K562 (cell line): Measurements from ENCODE around the gene TOM1L2.

Source experiments
- GABPA ChIP-seq: fragments of 200-800 bp; sonication (Bioruptor generic); conservative IDR thresholded peaks from 2 replicates; pipeline ENCODE4 v1.6.1; 2016; ENCODE audit warnings: low read depth, missing genetic modification characterization, missing compliant biosample characterization
- MYC ChIP-seq, 2 experiments: fragments of 250-450 bp in 1 of 2; sonication (Bioruptor Pico) in 1 of 2; IDR thresholded peaks; 2 replicates each; pipeline versions ENCODE4 v1.5.1 to v1.6.1; 2012 to 2021; ENCODE audit warnings: low read depth in 2 of 2, borderline replicate concordance in 1 of 2, improper control_type of control experiment in 1 of 2, low read length in 1 of 2, mild to moderate bottlenecking in 1 of 2, moderate library complexity in 1 of 2
- RBBP5 ChIP-seq: fragments of 200-600 bp; sonication (generic); IDR thresholded peaks from 2 replicates; pipeline ENCODE4 v1.6.1; 2012; ENCODE audit warnings: borderline replicate concordance, mild to moderate bottlenecking, low read length, control low read depth, inconsistent platforms; ENCODE audit not compliant: insufficient read depth, poor library complexity, severe bottlenecking
- TCF7L2 ChIP-seq: fragments of 150-350 bp; IDR thresholded peaks from 2 replicates; pipeline ENCODE4 v1.6.1; 2016; ENCODE audit warnings: low read depth, mild to moderate bottlenecking, low read length, moderate library complexity
- TEAD4 ChIP-seq, 2 experiments: sonication (generic) in 1 of 2; formaldehyde crosslinking in 1 of 2; IDR thresholded peaks; 2 replicates each; pipeline versions ENCODE4 v1.6.1 to v1.8.0; 2012 to 2022; ENCODE audit warnings: borderline replicate concordance in 1 of 2, inconsistent platforms in 1 of 2, low read length in 1 of 2, mild to moderate bottlenecking in 1 of 2, missing genetic modification reagents in 1 of 2
- ZNF76 ChIP-seq: fragments of 250-450 bp; sonication (Bioruptor Pico); IDR thresholded peaks from 2 replicates; pipeline ENCODE4 v1.4.0; 2020; ENCODE audit warnings: mild to moderate bottlenecking, moderate library complexity, borderline replicate concordance
- TF ChIP-seq, protein P1 (sequence below), 2 experiments: fragments of 450-650 bp; formaldehyde crosslinking in 1 of 2; IDR thresholded peaks; 2 replicates each; pipeline versions ENCODE4 v1.4.0 to v1.6.1; 2014 to 2020; ENCODE audit warnings: mild to moderate bottlenecking in 2 of 2, borderline replicate concordance in 1 of 2, low read depth in 1 of 2
- TF ChIP-seq, protein P2 (sequence below), 3 experiments: IDR thresholded peaks in 2 of 3; conservative IDR thresholded peaks in 1 of 3; 2 replicates each; pipeline ENCODE4 v1.5.1; 2011 to 2012; ENCODE audit warnings: low read length in 3 of 3, mild to moderate bottlenecking in 3 of 3, control low read depth in 2 of 3, improper control_type of control experiment in 1 of 3, inconsistent platforms in 1 of 3, low read depth in 1 of 3, mixed read lengths in 1 of 3, moderate library complexity in 1 of 3; ENCODE audit not compliant: insufficient read depth in 2 of 3

- TF ChIP-seq ZNF76 (CRISPR knock-in tag) (no peak), GABPA (tag) (no peak), MYC (IDR thresholded peaks at IDR 0.05; ENCODE audit: low read depth, low read length) (no peak), MYC (CRISPR knock-in tag; IDR thresholded peaks at IDR 0.05; ENCODE audit: borderline replicate concordance, low read depth) (no peak), TCF7L2 (no peak), RBBP5 (no peak), TEAD4 (IDR thresholded peaks at IDR 0.05; ENCODE audit: low read length) (no peak), TEAD4 (CRISPR knock-in tag; IDR thresholded peaks at IDR 0.05; ENCODE audit: borderline replicate concordance) (no peak)
- TF ChIP-seq, protein P1, sequence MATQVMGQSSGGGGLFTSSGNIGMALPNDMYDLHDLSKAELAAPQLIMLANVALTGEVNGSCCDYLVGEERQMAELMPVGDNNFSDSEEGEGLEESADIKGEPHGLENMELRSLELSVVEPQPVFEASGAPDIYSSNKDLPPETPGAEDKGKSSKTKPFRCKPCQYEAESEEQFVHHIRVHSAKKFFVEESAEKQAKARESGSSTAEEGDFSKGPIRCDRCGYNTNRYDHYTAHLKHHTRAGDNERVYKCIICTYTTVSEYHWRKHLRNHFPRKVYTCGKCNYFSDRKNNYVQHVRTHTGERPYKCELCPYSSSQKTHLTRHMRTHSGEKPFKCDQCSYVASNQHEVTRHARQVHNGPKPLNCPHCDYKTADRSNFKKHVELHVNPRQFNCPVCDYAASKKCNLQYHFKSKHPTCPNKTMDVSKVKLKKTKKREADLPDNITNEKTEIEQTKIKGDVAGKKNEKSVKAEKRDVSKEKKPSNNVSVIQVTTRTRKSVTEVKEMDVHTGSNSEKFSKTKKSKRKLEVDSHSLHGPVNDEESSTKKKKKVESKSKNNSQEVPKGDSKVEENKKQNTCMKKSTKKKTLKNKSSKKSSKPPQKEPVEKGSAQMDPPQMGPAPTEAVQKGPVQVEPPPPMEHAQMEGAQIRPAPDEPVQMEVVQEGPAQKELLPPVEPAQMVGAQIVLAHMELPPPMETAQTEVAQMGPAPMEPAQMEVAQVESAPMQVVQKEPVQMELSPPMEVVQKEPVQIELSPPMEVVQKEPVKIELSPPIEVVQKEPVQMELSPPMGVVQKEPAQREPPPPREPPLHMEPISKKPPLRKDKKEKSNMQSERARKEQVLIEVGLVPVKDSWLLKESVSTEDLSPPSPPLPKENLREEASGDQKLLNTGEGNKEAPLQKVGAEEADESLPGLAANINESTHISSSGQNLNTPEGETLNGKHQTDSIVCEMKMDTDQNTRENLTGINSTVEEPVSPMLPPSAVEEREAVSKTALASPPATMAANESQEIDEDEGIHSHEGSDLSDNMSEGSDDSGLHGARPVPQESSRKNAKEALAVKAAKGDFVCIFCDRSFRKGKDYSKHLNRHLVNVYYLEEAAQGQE (IDR thresholded peaks at IDR 0.05; ENCODE audit: borderline replicate concordance), result no peak
- TF ChIP-seq, protein P1 (CRISPR knock-in tag; IDR thresholded peaks at IDR 0.05; ENCODE audit: low read depth), result no peak
- TF ChIP-seq, protein P2, sequence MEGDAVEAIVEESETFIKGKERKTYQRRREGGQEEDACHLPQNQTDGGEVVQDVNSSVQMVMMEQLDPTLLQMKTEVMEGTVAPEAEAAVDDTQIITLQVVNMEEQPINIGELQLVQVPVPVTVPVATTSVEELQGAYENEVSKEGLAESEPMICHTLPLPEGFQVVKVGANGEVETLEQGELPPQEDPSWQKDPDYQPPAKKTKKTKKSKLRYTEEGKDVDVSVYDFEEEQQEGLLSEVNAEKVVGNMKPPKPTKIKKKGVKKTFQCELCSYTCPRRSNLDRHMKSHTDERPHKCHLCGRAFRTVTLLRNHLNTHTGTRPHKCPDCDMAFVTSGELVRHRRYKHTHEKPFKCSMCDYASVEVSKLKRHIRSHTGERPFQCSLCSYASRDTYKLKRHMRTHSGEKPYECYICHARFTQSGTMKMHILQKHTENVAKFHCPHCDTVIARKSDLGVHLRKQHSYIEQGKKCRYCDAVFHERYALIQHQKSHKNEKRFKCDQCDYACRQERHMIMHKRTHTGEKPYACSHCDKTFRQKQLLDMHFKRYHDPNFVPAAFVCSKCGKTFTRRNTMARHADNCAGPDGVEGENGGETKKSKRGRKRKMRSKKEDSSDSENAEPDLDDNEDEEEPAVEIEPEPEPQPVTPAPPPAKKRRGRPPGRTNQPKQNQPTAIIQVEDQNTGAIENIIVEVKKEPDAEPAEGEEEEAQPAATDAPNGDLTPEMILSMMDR (IDR thresholded peaks at IDR 0.05 in 2 of 3, conservative IDR thresholded peaks at IDR 0.05 in 1 of 3; ENCODE audit: insufficient read depth in 2 of 3, low read depth in 1 of 3, low read length in 3 of 3), result no peak
Measured at GRCh38 chr17:18002171-18002570, 30.0 kb upstream of the TOM1L2 start.
